Neural cell (in vitro differentiated cells): ENCODE data around the gene NUP98. TPM values are rescaled to one million over a fixed set of nuclear protein-coding genes. Genes with fewer than 3 reads are reported as not detected.
"Not testable (repeated sequence)": the region's sequence is repeated elsewhere in the genome, so short reads cannot be mapped to it uniquely, and the experiment has no call there.

Source experiments
- H2AFZ ChIP-seq: fragments of 200-600, 300-800 bp; sonication (generic), shearing (Covaris generic); 2 replicates; pipeline ENCODE4 v1.6.0; 2014; ENCODE audit warnings: low read depth, mild to moderate bottlenecking, antibody characterized with exemption, low read length, moderate library complexity
- H3F3A ChIP-seq: fragments of 200-600 bp; shearing (Covaris generic); 2 replicates; pipeline ENCODE4 v1.6.1; 2016; ENCODE audit warnings: mild to moderate bottlenecking, moderate library complexity, mixed read lengths, antibody characterized with exemption, low read length; ENCODE audit not compliant: insufficient read depth, poor library complexity, severe bottlenecking
- H3K27ac ChIP-seq: fragments of 200-600, 300-800 bp; sonication (generic), shearing (Covaris generic); 2 replicates; pipeline ENCODE4 v1.5.1; 2014; ENCODE audit warnings: mild to moderate bottlenecking, low read length, moderate library complexity
- H3K27me3 ChIP-seq: fragments of 300-800, 200-600 bp; sonication (generic), shearing (Covaris generic); 2 replicates; pipeline ENCODE4 v1.6.0; 2014; ENCODE audit warnings: mild to moderate bottlenecking, low read depth, low read length, moderate library complexity; ENCODE audit not compliant: insufficient read depth
- H3K36me3 ChIP-seq: fragments of 300-800, 200-600 bp; sonication (generic), shearing (Covaris generic); 2 replicates; pipeline ENCODE4 v1.5.1; 2014; ENCODE audit warnings: mild to moderate bottlenecking, antibody characterized with exemption, low read length, moderate library complexity; ENCODE audit not compliant: insufficient read depth
- H3K4me2 ChIP-seq: fragments of 300-800, 200-600 bp; sonication (generic), shearing (Covaris generic); 2 replicates; pipeline ENCODE4 v1.6.0; 2014; ENCODE audit warnings: mild to moderate bottlenecking, low read length
- H3K4me3 ChIP-seq: fragments of 300-800, 200-600 bp; sonication (generic), shearing (Covaris generic); 2 replicates; pipeline ENCODE4 v1.5.1; 2014; ENCODE audit warnings: mild to moderate bottlenecking, low read length, moderate library complexity
- H3K79me2 ChIP-seq: fragments of 200-600 bp; shearing (Covaris generic); replicated peaks from 2 replicates; pipeline ENCODE4 v1.6.0; 2014; ENCODE audit warnings: mild to moderate bottlenecking, low read length, moderate library complexity; ENCODE audit not compliant: insufficient read depth
- H3K9ac ChIP-seq: fragments of 300-800, 200-600 bp; sonication (generic), shearing (Covaris generic); 2 replicates; pipeline ENCODE4 v1.6.1; 2016; ENCODE audit warnings: mild to moderate bottlenecking, low read length, mixed read lengths
- H3K9me2 ChIP-seq: fragments of 200-600 bp; shearing (Covaris generic); 2 replicates; pipeline ENCODE4 v1.6.1; 2016; ENCODE audit warnings: mild to moderate bottlenecking, low read length, mixed read lengths; ENCODE audit not compliant: insufficient read depth
- H3K9me3 ChIP-seq: fragments of 200-600, 300-800 bp; sonication (generic), shearing (Covaris generic); 2 replicates; pipeline ENCODE4 v1.6.1; 2016; ENCODE audit warnings: mild to moderate bottlenecking, mixed run types, low read length, moderate library complexity, mixed read lengths
- H4K20me1 ChIP-seq: fragments of 200-600 bp; shearing (Covaris generic); 2 replicates; pipeline ENCODE4 v1.6.1; 2016; ENCODE audit warnings: mild to moderate bottlenecking, mixed run types; ENCODE audit not compliant: insufficient read depth
- EP300 ChIP-seq: fragments of 450-650 bp; conservative IDR thresholded peaks from 2 replicates; pipeline ENCODE4 v1.6.1; 2014; ENCODE audit warnings: antibody characterized with exemption, mild to moderate bottlenecking, moderate library complexity; ENCODE audit not compliant: poor library complexity, severe bottlenecking
- EZH2 ChIP-seq: fragments of 200-600, 300-800 bp; shearing (Covaris generic), sonication (generic); IDR thresholded peaks from 2 replicates; pipeline ENCODE4 v1.6.1; 2014; ENCODE audit warnings: antibody characterized with exemption, low read length, borderline replicate concordance, mild to moderate bottlenecking; ENCODE audit not compliant: insufficient read depth, poor library complexity, severe bottlenecking
- MXI1 ChIP-seq: fragments of 450-650 bp; conservative IDR thresholded peaks from 2 replicates; pipeline ENCODE4 v1.6.1; 2014; ENCODE audit warnings: antibody characterized with exemption, mild to moderate bottlenecking; ENCODE audit not compliant: poor library complexity, severe bottlenecking
- POLR2AphosphoS5 ChIP-seq: IDR thresholded peaks from 2 replicates; pipeline ENCODE4 v1.6.1; 2012
- RAD21 ChIP-seq: fragments of 450-650 bp; conservative IDR thresholded peaks from 2 replicates; pipeline ENCODE4 v1.6.1; 2014; ENCODE audit warnings: antibody characterized with exemption, mild to moderate bottlenecking, moderate library complexity
- SMC3 ChIP-seq: fragments of 450-650 bp; conservative IDR thresholded peaks from 2 replicates; pipeline ENCODE4 v1.6.1; 2014; ENCODE audit warnings: antibody characterized with exemption, mild to moderate bottlenecking, moderate library complexity; ENCODE audit not compliant: poor library complexity
- TAF1 ChIP-seq: IDR thresholded peaks from 2 replicates; pipeline ENCODE4 v1.6.1; 2012; ENCODE audit warnings: low read depth
- polyA plus RNA-seq: library from polyadenylated mRNA; depleted of rRNA; stranded (reverse); fragments of >200 nt; gene quantifications from 2 replicates; pipeline ENCODE4 v1.2.3, GENCODE V29; 2014
- TF ChIP-seq, protein P1 (sequence below): fragments of 450-650 bp; IDR thresholded peaks from 2 replicates; pipeline ENCODE4 v1.5.1; 2014; ENCODE audit warnings: antibody characterized with exemption, mild to moderate bottlenecking, moderate library complexity; ENCODE audit not compliant: poor library complexity, severe bottlenecking
- TF ChIP-seq, protein P2 (sequence below): IDR thresholded peaks from 2 replicates; pipeline ENCODE4 v1.6.1; 2012; ENCODE audit warnings: borderline replicate concordance

Gene NUP98
- polyA plus RNA-seq, 1 donor from 2014 or later = 28.9 TPM

DNA sequence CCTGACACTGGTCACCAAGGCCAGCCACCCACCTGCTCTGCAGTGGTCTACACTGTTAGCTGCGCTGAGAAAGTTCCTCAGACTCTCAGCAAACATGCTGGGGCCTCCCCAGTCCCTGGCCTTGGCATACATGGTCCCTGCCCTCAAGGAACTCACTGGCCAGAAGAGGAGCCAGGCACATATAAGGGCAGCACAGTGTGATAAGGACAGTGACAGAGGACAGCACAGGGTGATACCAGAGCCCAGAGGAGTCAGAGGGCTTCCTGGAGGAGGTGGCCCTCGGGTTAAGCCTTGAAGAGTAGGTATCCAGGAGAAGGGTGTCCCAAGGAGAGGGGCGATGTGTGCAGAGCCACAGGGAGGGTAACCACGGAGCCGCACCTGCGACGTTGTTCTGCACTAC, 151.8 kb downstream of the NUP98 start:
- Histone ChIP-seq H3K9ac (no peak overlapping the region), H3K27me3 (peaks cover 18% of the 10 kb centered on the region), H3K4me2 (no peak overlapping the region), H3F3A (no peaks in the 10 kb centered on the region), H3K9me2 (no peaks in the 10 kb centered on the region), H3K4me3 (no peak overlapping the region), H2AFZ (no peak overlapping the region), H4K20me1 (no peaks in the 10 kb centered on the region), H3K27ac (no peak overlapping the region), H3K79me2 (no peaks in the 10 kb centered on the region), H3K9me3 (no peaks in the 10 kb centered on the region), H3K36me3 (no peaks in the 10 kb centered on the region)
- TF ChIP-seq EP300 = no peak
- TF ChIP-seq, protein P1, sequence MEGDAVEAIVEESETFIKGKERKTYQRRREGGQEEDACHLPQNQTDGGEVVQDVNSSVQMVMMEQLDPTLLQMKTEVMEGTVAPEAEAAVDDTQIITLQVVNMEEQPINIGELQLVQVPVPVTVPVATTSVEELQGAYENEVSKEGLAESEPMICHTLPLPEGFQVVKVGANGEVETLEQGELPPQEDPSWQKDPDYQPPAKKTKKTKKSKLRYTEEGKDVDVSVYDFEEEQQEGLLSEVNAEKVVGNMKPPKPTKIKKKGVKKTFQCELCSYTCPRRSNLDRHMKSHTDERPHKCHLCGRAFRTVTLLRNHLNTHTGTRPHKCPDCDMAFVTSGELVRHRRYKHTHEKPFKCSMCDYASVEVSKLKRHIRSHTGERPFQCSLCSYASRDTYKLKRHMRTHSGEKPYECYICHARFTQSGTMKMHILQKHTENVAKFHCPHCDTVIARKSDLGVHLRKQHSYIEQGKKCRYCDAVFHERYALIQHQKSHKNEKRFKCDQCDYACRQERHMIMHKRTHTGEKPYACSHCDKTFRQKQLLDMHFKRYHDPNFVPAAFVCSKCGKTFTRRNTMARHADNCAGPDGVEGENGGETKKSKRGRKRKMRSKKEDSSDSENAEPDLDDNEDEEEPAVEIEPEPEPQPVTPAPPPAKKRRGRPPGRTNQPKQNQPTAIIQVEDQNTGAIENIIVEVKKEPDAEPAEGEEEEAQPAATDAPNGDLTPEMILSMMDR = no peak
- TF ChIP-seq POLR2AphosphoS5 = no peak
- TF ChIP-seq TAF1 = no peak
- no peak for TF ChIP-seq RAD21
- TF ChIP-seq, protein P2, sequence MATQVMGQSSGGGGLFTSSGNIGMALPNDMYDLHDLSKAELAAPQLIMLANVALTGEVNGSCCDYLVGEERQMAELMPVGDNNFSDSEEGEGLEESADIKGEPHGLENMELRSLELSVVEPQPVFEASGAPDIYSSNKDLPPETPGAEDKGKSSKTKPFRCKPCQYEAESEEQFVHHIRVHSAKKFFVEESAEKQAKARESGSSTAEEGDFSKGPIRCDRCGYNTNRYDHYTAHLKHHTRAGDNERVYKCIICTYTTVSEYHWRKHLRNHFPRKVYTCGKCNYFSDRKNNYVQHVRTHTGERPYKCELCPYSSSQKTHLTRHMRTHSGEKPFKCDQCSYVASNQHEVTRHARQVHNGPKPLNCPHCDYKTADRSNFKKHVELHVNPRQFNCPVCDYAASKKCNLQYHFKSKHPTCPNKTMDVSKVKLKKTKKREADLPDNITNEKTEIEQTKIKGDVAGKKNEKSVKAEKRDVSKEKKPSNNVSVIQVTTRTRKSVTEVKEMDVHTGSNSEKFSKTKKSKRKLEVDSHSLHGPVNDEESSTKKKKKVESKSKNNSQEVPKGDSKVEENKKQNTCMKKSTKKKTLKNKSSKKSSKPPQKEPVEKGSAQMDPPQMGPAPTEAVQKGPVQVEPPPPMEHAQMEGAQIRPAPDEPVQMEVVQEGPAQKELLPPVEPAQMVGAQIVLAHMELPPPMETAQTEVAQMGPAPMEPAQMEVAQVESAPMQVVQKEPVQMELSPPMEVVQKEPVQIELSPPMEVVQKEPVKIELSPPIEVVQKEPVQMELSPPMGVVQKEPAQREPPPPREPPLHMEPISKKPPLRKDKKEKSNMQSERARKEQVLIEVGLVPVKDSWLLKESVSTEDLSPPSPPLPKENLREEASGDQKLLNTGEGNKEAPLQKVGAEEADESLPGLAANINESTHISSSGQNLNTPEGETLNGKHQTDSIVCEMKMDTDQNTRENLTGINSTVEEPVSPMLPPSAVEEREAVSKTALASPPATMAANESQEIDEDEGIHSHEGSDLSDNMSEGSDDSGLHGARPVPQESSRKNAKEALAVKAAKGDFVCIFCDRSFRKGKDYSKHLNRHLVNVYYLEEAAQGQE = no peak
- TF ChIP-seq SMC3 = no peak
- no peak for TF ChIP-seq MXI1
- no peak for TF ChIP-seq EZH2

DNA sequence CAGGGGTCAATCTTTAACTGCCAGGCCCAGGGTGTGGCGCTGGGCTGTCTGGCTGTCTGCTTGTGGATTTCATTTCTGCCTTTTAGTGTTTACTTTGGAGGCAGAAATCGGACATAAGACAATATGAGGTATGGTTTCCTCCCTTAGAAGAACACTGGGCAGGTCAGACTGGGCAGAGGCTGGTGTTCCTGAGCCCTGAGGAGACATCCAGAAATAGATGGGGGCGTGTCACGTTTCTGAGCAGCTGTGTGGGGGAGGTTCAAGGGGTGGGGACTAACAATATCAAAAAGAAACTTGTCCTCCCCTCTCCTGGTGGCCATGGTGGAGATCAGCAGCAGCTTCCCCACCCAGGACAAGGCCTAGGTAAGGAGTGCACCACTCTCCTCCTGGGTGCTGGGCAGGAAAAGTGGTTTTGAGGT, 152.5 kb downstream of the NUP98 start, which contains the start of gene ART1:
Gene ART1, plus strand, starts transcription at position 312 of the 419 bp plus-strand sequence. CDS start 14,086 bp downstream, outside the sequence.
- Histone ChIP-seq H3K9me2 (no peaks in the 10 kb centered on the region), H3K79me2 (no peaks in the 10 kb centered on the region), H3K36me3 (no peaks in the 10 kb centered on the region), H3K9ac (no peak within 1 kb of the TSS), H3K4me2 (no peak within 1 kb of the TSS), H4K20me1 (no peaks in the 10 kb centered on the region), H3K27ac (no peak within 1 kb of the TSS), H2AFZ (no peak within 1 kb of the TSS), H3K9me3 (no peaks in the 10 kb centered on the region), H3K4me3 (no peak within 1 kb of the TSS), H3K27me3 (peaks cover 18% of the 10 kb centered on the region), H3F3A (no peaks in the 10 kb centered on the region)
- TF ChIP-seq EP300 = no peak
- TF ChIP-seq RAD21 = no peak
- no peak for TF ChIP-seq EZH2
- TF ChIP-seq, protein P1 = no peak
- no peak for TF ChIP-seq POLR2AphosphoS5
- TF ChIP-seq, protein P2 = no peak
- TF ChIP-seq TAF1 = no peak
- no peak for TF ChIP-seq SMC3
- no peak for TF ChIP-seq MXI1

DNA sequence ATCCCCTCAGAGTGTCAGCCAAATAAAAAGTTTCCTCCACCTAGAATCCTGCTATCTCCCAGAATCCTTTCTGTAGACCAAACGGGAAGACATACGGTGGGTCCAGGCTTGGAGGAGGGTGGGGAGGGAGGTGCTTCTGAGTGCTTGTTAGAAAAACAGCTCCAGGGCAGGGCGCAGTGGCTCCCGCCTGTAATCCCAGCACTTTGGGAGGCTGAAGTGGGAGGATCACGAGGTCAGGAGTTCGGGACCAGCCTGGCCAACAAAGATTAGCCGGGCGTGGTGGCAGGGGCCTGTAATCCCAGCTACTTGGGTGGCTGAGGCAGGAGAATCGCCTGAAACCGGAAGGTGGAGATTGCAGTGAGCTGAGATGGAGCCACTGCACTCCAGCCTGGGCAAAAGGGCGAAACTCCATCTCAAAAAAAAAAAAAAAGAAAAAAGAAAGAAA, 154.2 kb downstream of the NUP98 start:
- H3K9me2 ChIP-seq, H3K9ac ChIP-seq, H2AFZ ChIP-seq, H3K4me2 ChIP-seq, H4K20me1 ChIP-seq, H3K9me3 ChIP-seq, H3K36me3 ChIP-seq, H3F3A ChIP-seq, H3K4me3 ChIP-seq, H3K27ac ChIP-seq, H3K79me2 ChIP-seq: not testable (repeated sequence)
- H3K27me3 ChIP-seq = peaks cover 18% of the 10 kb centered on the region
